HL-60 (cell line): ENCODE data around the gene RAB8A.

Source experiments
- CTCF ChIP-seq: IDR thresholded peaks from one replicate; pipeline ENCODE4 v1.5.1; 2011; ENCODE audit warnings: low read length, control low read depth, inconsistent platforms; ENCODE audit not compliant: insufficient read depth
- GABPA ChIP-seq: IDR thresholded peaks from 2 replicates; pipeline ENCODE4 v1.6.1; 2012; ENCODE audit warnings: low read depth
- POLR2AphosphoS5 ChIP-seq: IDR thresholded peaks from 2 replicates; pipeline ENCODE4 v1.6.1; 2012; ENCODE audit warnings: low read depth
- REST ChIP-seq: IDR thresholded peaks from 2 replicates; pipeline ENCODE4 v1.6.1; 2012; ENCODE audit warnings: low read depth; ENCODE audit not compliant: insufficient replicate concordance
- SPI1 ChIP-seq: IDR thresholded peaks from 2 replicates; pipeline ENCODE4 v1.6.1; 2012; ENCODE audit warnings: low read depth, mild to moderate bottlenecking, borderline replicate concordance

DNA sequence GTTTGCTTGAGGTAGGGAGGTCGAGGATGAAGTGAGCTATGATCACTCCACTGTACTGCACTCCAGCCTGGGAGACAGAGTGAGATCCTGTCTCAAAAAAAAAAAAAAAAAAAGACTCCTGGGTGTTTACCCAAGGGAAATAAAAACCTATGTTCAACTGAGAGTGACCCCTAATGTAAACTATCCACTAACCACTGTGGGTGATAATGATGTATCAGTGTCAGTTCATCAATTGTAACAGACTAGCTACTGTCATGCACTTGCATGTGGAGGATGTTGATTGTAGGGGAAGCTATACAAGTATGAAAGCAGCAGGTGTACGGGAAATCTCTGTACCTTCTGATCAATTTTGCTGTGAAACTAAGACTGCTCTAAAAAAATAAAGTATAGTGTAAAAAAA is 64.3 kb downstream of the RAB8A start:
- no peak for TF ChIP-seq CTCF
- no peak for TF ChIP-seq REST
- TF ChIP-seq POLR2AphosphoS5, result no peak
- no peak for TF ChIP-seq SPI1
- no peak for TF ChIP-seq GABPA
